Stimulated activated CD4-positive, alpha-beta T cell treated with anti-CD3 and anti-CD28 coated beads, Interleukin-4, amount 100 ng/mL, for 48 hours (primary cell): ENCODE data around the gene PAIP2.

Experiments
- DNase-seq, 2 donors: peaks; one replicate each; pipeline ENCODE4 v3.0.0-alpha.2; 2020; ENCODE audit warnings: low read depth in 2 of 2

Gene PAIP2

DNA sequence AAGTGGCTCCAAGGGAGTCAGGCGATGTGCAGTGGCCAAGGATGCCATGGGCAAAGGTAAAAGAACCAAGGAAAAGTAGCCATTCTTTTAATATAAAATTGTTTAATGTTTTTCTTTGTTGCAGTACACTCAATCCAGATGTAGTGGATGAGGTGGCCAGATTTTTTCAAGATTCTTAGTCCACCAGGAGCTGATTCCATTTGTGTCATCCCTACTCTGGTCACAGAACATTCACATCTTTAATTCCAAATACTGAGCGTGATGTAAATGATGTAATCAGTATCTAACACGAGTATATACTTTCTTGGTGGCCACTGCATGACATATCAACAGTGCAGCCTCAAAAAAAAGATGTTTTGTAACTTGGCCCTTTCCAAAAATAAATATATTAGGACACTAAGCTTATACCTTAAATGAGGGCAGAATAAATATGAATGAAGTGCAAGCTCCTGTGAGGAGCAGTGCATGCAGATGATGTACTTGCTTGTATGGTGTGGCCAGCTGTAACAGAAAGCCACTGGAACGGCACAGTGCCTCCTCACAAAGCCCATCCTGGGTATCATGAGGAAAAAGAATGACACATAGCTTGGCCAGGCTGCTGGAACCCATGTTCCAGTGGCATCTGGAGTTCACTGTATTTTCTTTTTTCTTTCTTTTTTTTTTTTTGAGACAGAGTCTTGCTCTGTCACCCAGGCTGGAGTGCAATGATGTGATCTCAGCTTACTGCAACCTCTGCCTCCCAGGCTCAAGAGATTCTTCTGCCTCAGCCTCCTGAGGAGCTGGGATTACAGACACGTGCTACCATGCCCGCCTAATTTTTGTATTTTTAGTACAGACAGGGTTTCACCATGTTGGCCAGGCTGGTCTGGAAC is 68.7 kb downstream of the PAIP2 start:
- no peak for DNase-seq

DNA sequence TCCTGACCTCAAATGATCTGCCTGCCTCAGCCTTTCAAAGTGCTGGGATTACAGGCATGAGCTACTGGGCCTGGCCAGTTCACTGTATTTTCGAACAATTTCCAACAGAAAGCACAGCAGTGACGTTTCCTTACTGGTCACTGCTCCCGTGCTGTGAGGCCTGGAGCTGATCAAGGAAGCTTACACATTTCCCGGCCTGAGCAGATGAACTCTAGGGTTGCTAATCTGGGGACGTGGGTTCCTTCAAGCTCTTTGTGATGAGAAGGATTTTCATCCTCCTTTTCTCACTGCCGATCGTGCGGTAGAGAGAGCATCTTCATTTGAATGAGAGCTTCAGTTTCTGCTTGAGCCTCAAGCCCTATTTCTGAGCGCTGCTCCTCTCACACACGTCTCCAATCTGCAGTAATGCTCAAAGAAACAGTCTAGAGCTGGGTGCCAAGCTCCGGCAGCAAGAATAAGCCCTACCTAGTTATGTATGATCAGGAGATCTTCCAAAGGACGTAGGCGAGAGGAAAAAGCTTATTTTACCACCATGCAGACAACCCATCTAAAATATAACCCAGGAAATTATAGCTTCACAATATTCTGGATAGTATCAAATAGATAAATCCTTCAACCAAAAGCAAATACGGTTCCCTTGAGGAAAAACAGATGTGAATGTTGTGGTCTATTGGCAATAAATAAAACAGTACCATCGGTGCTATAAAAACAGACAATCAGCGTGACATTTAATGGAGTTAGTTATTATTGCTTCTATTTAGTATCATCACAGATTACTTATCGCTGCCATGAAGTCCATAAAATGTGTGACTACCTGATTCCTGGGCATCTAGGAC is 69.6 kb downstream of the PAIP2 start:
- DNase-seq = no peak

DNA sequence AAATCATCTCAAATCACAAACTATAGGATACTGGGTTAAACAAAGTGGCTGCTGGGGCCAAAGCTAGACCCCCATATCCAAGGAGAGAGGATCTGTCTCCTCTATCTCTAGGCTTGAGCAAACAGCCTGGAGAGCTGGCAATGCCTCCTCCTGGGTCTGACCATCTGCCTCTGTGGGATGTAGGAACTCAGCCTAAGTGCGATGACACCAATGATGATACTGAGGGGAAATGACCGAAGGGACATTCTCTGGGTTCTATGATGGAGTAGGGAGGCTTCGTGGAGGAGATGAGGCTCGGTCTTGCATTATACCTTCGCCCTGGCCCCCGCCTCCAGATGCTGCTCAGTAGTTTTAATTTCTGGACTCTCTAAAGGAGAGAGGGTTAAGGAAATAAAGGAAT is 71.5 kb downstream of the PAIP2 start:
- no peak for DNase-seq

DNA sequence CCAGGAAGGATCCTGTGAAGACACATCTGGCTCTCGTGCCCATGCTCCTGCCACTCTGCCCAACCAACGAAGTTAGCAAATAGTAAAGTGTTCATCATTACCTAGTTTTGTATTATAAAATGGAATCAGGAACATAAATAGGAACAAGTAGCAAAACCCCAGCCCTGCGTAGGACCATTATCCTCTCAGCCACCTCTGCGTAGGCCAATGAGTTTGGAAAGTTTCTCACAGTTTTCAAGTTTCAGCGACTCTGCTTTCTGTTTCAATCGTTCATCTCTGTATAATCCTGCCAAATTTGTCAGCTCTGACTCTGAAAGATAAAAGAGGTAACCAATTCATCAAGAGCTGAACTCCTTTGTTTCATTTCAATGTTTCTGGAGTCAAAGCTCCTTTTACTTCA is 72.3 kb downstream of the PAIP2 start:
- DNase-seq = no peak

DNA sequence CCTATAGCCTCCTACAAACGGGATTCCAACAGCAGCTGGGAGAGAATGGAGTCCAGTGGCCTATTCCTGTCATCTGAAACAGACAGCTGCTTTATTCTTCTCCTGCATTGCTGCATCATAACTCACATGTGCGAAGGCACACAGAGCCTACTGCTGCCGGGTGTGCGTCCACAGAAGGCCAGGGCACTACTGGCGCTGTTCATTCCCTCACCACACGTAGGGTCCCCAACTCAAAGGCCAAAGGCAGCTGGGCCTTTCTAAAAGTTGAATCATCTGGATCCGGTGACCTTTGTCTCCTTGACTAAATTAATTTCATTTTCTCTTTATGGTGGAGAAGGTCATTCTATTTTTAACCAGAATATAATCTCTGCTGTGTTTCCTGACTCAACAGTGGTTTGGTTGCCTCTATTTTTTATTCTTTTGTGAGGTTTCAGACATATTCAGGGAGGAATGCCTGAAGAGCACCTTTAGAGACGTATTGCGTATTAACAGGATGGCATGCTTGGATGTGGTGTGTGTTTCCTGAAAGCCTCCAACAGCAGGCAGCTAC is 73.0 kb downstream of the PAIP2 start:
- no peak for DNase-seq

DNA sequence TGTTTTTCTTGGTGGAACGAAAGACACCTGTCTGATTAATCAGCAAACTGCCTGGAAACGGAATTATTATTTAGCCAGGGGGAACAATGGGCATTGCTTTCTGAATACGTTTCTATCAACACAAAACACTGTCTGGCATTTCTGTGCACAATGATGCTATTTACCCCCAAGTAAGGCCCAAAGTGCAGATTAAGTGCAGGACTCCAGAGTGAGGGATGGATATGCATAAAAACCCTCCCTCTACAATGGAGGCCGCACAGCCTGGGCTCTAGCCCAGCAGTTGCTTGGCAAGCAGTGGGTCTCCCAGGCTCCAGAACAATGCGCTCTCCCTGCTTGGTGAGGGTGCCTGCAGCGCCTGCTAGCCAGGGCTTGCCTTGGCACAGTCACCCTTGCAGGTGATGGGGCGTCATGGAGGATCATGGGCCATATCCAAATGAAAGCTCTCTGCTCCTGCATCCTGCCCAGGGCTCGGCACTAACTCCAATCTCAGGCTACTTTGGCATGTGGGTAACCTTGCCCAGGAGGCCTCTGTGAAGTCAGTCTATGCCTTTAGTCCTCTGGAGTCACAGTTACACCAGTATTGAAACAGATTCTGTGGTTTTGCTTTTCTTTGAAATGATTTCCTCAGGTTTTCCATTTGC is 73.7 kb downstream of the PAIP2 start:
- peak in 1 of 2 donors; percentile 35 for DNase-seq

DNA sequence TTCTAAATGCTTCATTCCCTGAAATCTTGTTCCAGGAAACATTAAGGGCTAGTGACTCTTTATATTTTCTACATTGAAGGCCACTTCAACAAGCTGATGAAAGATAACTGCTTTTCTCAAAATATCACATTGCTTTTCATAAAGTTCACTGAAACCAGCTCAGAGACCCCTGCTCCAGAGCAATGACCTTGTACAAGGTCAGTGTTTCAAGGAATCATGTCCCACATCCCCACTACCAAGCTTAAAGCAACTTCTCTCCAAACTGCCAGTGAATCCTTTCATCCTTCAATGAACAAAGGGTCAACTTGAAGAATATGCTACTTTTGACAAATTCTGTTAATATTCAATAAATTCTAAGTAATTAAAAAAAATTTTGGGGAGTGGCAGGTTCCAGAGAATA is 74.2 kb downstream of the PAIP2 start:
- no peak for DNase-seq

DNA sequence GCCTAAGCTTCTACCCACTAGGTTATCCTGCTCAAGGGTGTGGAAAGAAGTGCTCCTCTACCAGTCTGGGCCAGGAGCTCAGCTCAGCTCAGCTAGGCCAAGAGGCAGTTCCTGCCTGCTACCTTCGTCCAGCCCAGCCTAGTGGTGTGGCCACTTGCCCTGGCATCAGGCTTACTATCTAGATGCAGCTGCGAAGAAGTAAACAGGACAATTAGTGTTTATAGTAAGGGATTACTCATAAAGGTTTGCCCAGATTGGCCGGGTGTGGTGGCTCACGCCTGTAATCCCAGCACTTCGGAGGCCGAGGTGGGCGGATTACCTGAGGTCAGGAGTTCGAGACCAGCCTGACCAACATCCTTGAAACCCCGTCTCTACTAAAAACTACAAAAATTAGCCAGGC is 75.0 kb downstream of the PAIP2 start:
- no peak for DNase-seq

DNA sequence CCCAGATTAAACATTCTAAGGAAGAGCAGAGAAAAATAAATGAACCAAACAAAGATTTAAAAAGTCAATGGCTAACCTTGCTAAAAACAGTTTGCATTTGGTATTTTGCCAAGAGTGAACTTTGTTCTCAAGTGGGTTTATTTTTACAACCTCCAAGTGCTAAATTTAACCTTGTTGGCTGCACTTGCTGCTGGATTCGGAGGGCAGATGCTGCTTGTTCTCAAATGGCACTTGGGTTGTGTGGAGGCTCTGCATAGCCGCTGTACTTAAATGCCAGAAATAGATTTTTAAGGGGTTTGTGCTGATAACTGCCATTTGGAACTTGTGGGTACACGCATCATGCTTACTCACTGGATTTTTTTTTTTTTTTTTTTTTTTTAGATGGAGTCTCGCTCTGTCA is 75.6 kb downstream of the PAIP2 start:
- no peak for DNase-seq

DNA sequence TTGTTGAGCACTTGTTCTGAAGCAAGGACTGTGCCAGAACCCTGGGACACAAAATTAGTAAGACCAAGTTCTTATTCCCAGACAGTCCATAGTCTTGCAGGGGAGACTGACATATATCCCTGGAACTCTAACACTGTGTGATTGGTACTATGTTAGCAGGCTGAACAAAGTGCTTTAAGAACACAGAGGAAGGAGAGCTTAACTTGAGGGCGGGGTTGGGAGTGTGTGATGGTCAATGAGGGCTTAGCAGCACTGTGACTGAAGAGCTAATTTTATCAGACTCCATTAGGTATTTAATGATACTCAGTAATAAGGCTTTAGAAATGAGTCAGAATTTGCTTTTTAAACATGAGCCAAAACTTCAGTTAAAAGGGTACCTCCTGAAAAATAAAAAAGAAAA is 77.1 kb downstream of the PAIP2 start:
- no peak for DNase-seq
